HepG2 (cell line): ENCODE measurements around the gene ZSWIM5. TPM values are rescaled to one million over a fixed set of nuclear protein-coding genes. Genes with fewer than 3 reads are reported as not detected.

Experiments
- ATAC-seq: fragments of 200-7000 bp; cut with Tn5 transposase; 3 replicates; pipeline ENCODE4 v1.9.1; 2020; ENCODE audit warnings: mild to moderate bottlenecking, moderate library complexity
- BruUV-seq: library from RNA; stranded (reverse); fragments of 400-500 nt; replicated peaks from 2 replicates; lab custom pipeline; 2021; lab: Mats Ljungman, UMichigan
- CTCF ChIA-PET: fragments of 300-600 bp; formaldehyde crosslinking; extraction: SDS; loops from one replicate; lab custom pipeline; 2021; ENCODE audit warnings: low total read pairs, inconsistent platforms, low intra/inter-chr PET ratio; lab: Yijun Ruan, JAX
- POLR2A ChIA-PET: fragments of 350-600 bp; sonication (Branson Sonifier 250); formaldehyde crosslinking; loops from one replicate; lab custom pipeline; 2020; ENCODE audit warnings: antibody characterized with exemption, inconsistent platforms; lab: Yijun Ruan, JAX
- DNase-seq: peaks from one replicate; pipeline ENCODE4 v3.0.0-alpha.2; 2015; ENCODE audit warnings: low spot score
- FAIRE-seq: peaks from 3 replicates; lab custom pipeline; 2011; peaks lifted over from hg19 to GRCh38; lab: Jason Lieb, UNC
- H2AFZ ChIP-seq: one replicate; pipeline ENCODE4 v1.6.1; 2011; ENCODE audit warnings: low read length, inconsistent platforms
- H3K27ac ChIP-seq: fragments of 300-600 bp; 3 replicates; pipeline ENCODE4 v1.8.0; 2011; ENCODE audit warnings: mixed run types, mild to moderate bottlenecking, mixed read lengths, low read length, inconsistent platforms; ENCODE audit not compliant: insufficient read depth; ENCODE audit errors: extremely low read length
- H3K27me3 ChIP-seq, 2 experiments: fragments of 200-600 bp in 1 of 2; 2 replicates in 1 of 2; 3 replicates in 1 of 2; pipeline versions ENCODE4 v1.6.0 to v1.8.0; 2011; ENCODE audit warnings: low read length in 2 of 2, mild to moderate bottlenecking in 2 of 2, moderate library complexity in 2 of 2, inconsistent platforms in 1 of 2; ENCODE audit not compliant: insufficient read depth in 2 of 2, control insufficient read depth in 1 of 2
- H3K36me3 ChIP-seq, 2 experiments: fragments of 200-600 bp in 1 of 2; replicated peaks in 1 of 2; 2 replicates in 1 of 2; 3 replicates in 1 of 2; pipeline versions ENCODE4 v1.5.1 to v1.8.0; 2011; ENCODE audit warnings: low read length in 2 of 2, inconsistent platforms in 1 of 2; ENCODE audit not compliant: insufficient read depth in 2 of 2, control insufficient read depth in 1 of 2
- H3K4me1 ChIP-seq: 2 replicates; pipeline ENCODE4 v1.5.1; 2012; ENCODE audit warnings: low read length, inconsistent platforms; ENCODE audit not compliant: insufficient read depth
- H3K4me2 ChIP-seq: 2 replicates; pipeline ENCODE4 v1.6.0; 2011; ENCODE audit warnings: low read depth, low read length, inconsistent platforms
- H3K4me3 ChIP-seq, 3 experiments: fragments of 200-600 bp in 1 of 3; sonication (generic), shearing (Covaris generic) in 1 of 3; replicated peaks in 1 of 3; 2 replicates each; pipeline ENCODE4 v1.5.1; 2011 to 2016; ENCODE audit warnings: low read length in 3 of 3, inconsistent platforms in 2 of 3, low read depth in 2 of 3, mild to moderate bottlenecking in 2 of 3, control low read depth in 1 of 3, mixed read lengths in 1 of 3; ENCODE audit not compliant: insufficient read depth in 1 of 3
- H3K79me2 ChIP-seq: one replicate; pipeline ENCODE4 v1.6.1; 2011; ENCODE audit warnings: low read length, inconsistent platforms; ENCODE audit not compliant: insufficient read depth
- H3K9ac ChIP-seq: 2 replicates; pipeline ENCODE4 v1.6.0; 2011; ENCODE audit warnings: mild to moderate bottlenecking, low read depth, low read length, inconsistent platforms; ENCODE audit not compliant: insufficient read depth
- H3K9me3 ChIP-seq: 2 replicates; pipeline ENCODE4 v1.5.1; 2012; ENCODE audit warnings: mild to moderate bottlenecking, low read length
- H4K20me1 ChIP-seq: 2 replicates; pipeline ENCODE4 v1.6.0; 2011; ENCODE audit warnings: inconsistent platforms, mild to moderate bottlenecking, low read length, moderate library complexity; ENCODE audit not compliant: insufficient read depth
- DNMT3B ChIP-seq: conservative IDR thresholded peaks from 2 replicates; pipeline ENCODE4 v1.6.1; 2016; ENCODE audit warnings: missing biosample characterization, control low read depth
- FOSL2 ChIP-seq: sonication (generic); formaldehyde crosslinking; IDR thresholded peaks from 2 replicates; pipeline ENCODE4 v1.4.0; 2020; ENCODE audit warnings: missing genetic modification reagents
- MED8 ChIP-seq: sonication (generic); formaldehyde crosslinking; IDR thresholded peaks from 2 replicates; pipeline ENCODE4 v1.8.1; 2023; ENCODE audit warnings: mild to moderate bottlenecking, missing genetic modification reagents; ENCODE audit not compliant: insufficient replicate concordance
- SKI ChIP-seq: fragments of 450-650 bp; IDR thresholded peaks from one replicate; pipeline ENCODE4 v1.6.1; 2018; ENCODE audit warnings: mild to moderate bottlenecking; ENCODE audit not compliant: partially characterized antibody
- TBX2 ChIP-seq: sonication (generic); formaldehyde crosslinking; IDR thresholded peaks from 2 replicates; pipeline ENCODE4 v1.5.0; 2020; ENCODE audit warnings: missing genetic modification reagents, mild to moderate bottlenecking, borderline replicate concordance
- ZNF256 ChIP-seq: sonication (generic); formaldehyde crosslinking; conservative IDR thresholded peaks from 2 replicates; pipeline ENCODE4 v1.4.0; 2020; ENCODE audit warnings: missing genetic modification reagents
- WGBS: methylation state at CpG from one replicate; pipeline ENCODE4 v1.1.6; 2017; ENCODE audit warnings: low lambda C conversion rate; 5-methylcytosine and 5-hydroxymethylcytosine counted together
- in situ Hi-C: cut with HindIII; loops from 2 replicates; pipeline ENCODE4 v1.10.0; 2017; ENCODE audit warnings: low pct_unique_long_range_greater_than_20kb; ENCODE audit not compliant: extremely low pct_ligation_motif_present
- intact Hi-C: fragments of 100-400 bp; cut with micrococcal nuclease; formaldehyde crosslinking; loops from one replicate; pipeline ENCODE4 v1.10.0; 2022; ENCODE audit not compliant: unreplicated experiment
- polyA plus RNA-seq, 8 experiments: library from polyadenylated mRNA; depleted of rRNA in 3 of 8; stranded (reverse) in 7 of 8; unstranded in 1 of 8; fragments of >200 nt; fragmentation: Illumina TruSeq in 4 of 8; extraction: Trizol in 4 of 8; gene quantifications; 2 replicates each; pipeline versions ENCODE4 v1.2.1 to v1.2.3, GENCODE V29; 2011 to 2016; ENCODE audit warnings: low read depth in 4 of 8, missing spikeins in 1 of 8, mixed read lengths in 1 of 8; ENCODE audit not compliant: insufficient read depth in 1 of 8
- total RNA-seq, 5 experiments: library from RNA; depleted of rRNA; stranded (reverse); fragments of >200 nt; fragmentation: Illumina TruSeq; extraction: Trizol; gene quantifications; 2 replicates each; pipeline ENCODE4 v1.2.3, GENCODE V29; 2016; ENCODE audit warnings: low read depth in 1 of 5
- TF ChIP-seq, protein P1 (sequence below): sonication (generic); formaldehyde crosslinking; conservative IDR thresholded peaks from 2 replicates; pipeline ENCODE4 v1.5.0; 2020; ENCODE audit warnings: missing genetic modification reagents
- TF ChIP-seq, protein P2 (sequence below): sonication (generic); formaldehyde crosslinking; IDR thresholded peaks from 2 replicates; pipeline ENCODE4 v1.8.1; 2023; ENCODE audit warnings: missing genetic modification reagents, mild to moderate bottlenecking, borderline replicate concordance
- TF ChIP-seq, protein P3 (sequence below): sonication (generic); formaldehyde crosslinking; IDR thresholded peaks from 2 replicates; pipeline ENCODE4 v1.5.0; 2020; ENCODE audit warnings: mild to moderate bottlenecking, missing genetic modification reagents, moderate library complexity

The ZSWIM5 gene
- total and polyA plus RNA-seq, 2 of the 13 experiments (the other 11 are each of a cell fraction or from before 2014, with no cell fraction given): 11.0 to 20.6 TPM

DNA sequence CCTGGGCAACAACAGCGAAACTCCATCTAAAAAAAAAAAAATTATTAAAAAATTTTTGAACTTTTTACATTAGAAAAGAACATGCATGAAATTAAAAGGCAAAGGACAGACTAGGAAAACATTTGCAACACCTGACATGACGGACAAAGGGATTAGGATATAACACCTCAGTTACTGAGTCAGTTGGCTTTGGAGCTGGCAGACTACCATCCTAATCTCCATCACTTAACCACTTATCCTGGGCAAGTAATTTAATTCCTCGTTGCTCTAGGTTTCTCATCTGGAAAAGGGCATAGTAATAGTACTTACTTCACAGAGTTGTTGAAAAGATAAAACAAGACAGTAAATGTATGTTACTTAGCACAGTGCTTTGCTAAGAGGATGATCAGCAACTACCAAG is 207.2 kb downstream of the ZSWIM5 start (continued):
- TF ChIP-seq, protein P1, sequence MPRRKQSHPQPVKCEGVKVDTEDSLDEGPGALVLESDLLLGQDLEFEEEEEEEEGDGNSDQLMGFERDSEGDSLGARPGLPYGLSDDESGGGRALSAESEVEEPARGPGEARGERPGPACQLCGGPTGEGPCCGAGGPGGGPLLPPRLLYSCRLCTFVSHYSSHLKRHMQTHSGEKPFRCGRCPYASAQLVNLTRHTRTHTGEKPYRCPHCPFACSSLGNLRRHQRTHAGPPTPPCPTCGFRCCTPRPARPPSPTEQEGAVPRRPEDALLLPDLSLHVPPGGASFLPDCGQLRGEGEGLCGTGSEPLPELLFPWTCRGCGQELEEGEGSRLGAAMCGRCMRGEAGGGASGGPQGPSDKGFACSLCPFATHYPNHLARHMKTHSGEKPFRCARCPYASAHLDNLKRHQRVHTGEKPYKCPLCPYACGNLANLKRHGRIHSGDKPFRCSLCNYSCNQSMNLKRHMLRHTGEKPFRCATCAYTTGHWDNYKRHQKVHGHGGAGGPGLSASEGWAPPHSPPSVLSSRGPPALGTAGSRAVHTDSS: no peak
- TF ChIP-seq DNMT3B (CRISPR knock-in tag): no peak

DNA sequence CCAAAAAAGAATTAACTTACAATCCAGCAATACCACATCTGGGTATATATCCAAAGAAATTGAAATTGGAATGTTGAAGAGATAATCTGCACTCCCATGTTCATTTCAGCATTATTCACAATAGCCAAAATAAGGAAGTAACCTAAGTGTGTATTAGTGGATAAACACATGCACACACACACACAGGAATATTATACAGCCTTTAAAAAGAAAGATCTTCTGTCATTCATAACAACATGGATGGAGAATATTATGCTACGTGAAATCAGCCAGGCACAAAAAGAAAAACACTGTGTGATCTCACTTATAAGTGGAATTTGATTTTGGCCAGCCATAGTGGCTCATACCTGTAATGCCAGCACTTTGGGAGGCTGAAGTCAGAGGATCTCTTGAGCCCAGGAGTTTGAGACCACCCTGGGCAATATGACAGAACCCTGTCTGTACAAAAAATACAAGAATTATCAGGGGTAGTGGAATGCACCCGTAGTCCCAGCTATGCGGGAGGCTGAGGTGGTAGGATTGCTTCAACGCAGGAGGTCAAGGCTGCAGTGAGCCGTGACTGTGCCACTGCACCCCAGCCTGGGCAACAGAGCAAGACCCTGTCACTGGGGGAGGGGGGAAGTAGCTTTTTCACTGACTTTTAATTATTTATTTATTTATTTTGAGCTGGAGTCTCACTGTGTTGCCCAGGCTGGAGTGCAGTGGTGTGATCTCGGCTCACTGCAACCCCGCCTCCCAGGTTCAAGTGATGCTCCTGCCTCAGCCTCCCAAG is 210.8 kb downstream of the ZSWIM5 start:
- Histone ChIP-seq H3K36me3 (no peaks in the 10 kb centered on the region), H3K9me3 (no peaks in the 10 kb centered on the region), H3K4me1 (peaks cover 12% of the 10 kb centered on the region), H3K27me3 (no peaks in the 10 kb centered on the region), H2AFZ (no peak overlapping the region), H3K9ac (no peak overlapping the region), H3K4me3 (no peak overlapping the region), H4K20me1 (no peaks in the 10 kb centered on the region), H3K4me2 (no peak overlapping the region), H3K79me2 (no peaks in the 10 kb centered on the region), H3K27ac (no peak overlapping the region)
- ATAC-seq (no peak), DNase-seq (no peak), FAIRE-seq (peak; percentile 12)
- ChIA-PET POLR2A (interaction anchor here (1.3 to 2.3 kb wide), 2 partner anchors 16 to 344 kb away, joined by 4 to 9 read pairs; partner anchors contain the start of genes HECTD3, TOE1 and UROD), CTCF (no interaction called here)
- no peak for TF ChIP-seq MED8 (CRISPR knock-in tag)
- no peak for TF ChIP-seq TBX2 (CRISPR knock-in tag)
- no peak for TF ChIP-seq ZNF256
- TF ChIP-seq, protein P2, sequence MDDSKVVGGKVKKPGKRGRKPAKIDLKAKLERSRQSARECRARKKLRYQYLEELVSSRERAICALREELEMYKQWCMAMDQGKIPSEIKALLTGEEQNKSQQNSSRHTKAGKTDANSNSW (CRISPR knock-in tag): no peak
- TF ChIP-seq, protein P3, sequence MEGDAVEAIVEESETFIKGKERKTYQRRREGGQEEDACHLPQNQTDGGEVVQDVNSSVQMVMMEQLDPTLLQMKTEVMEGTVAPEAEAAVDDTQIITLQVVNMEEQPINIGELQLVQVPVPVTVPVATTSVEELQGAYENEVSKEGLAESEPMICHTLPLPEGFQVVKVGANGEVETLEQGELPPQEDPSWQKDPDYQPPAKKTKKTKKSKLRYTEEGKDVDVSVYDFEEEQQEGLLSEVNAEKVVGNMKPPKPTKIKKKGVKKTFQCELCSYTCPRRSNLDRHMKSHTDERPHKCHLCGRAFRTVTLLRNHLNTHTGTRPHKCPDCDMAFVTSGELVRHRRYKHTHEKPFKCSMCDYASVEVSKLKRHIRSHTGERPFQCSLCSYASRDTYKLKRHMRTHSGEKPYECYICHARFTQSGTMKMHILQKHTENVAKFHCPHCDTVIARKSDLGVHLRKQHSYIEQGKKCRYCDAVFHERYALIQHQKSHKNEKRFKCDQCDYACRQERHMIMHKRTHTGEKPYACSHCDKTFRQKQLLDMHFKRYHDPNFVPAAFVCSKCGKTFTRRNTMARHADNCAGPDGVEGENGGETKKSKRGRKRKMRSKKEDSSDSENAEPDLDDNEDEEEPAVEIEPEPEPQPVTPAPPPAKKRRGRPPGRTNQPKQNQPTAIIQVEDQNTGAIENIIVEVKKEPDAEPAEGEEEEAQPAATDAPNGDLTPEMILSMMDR (CRISPR knock-in tag): no peak
- no peak for TF ChIP-seq FOSL2 (CRISPR knock-in tag)
- TF ChIP-seq SKI: no peak
- 72% methylated on average over 6 of the region's 7 CpGs for WGBS
- in situ Hi-C loops (no loop called here), intact Hi-C loops (no loop called here)
- BruUV-seq: no TSS peak
